Measurements from ENCODE around the gene PACS1. TPM values are rescaled to one million over a fixed set of nuclear protein-coding genes. Genes with fewer than 3 reads are reported as not detected.

The PACS1 gene
- total RNA-seq, 3 donors from 2014 or later: 37.9 to 40.6 (median 38.6) TPM

GRCh38 chr11:66263785-66264184, 193.7 kb downstream of the PACS1 start:
- Histone ChIP-seq H3K36me3 (no peaks in the 10 kb centered on the region), H3K27ac (no peak overlapping the region), H3K4me1 (peaks cover 0 to 9% of the 10 kb centered on the region in 2 donors), H3K27me3 (no peaks in the 10 kb centered on the region), H3K9me3 (no peaks in the 10 kb centered on the region), H3K4me3 (no peak overlapping the region)
- TF ChIP-seq POLR2A (IDR thresholded peaks at IDR 0.05) (no peak), CTCF (IDR thresholded peaks at IDR 0.05) (no peak), POLR2AphosphoS5 (IDR thresholded peaks at IDR 0.05) (no peak)
- no peak for DNase-seq (ENCODE audit: low spot score in 2 of 2)
- intact Hi-C loops (cut with DNase I; ENCODE audit: low total_unique reads): no loop called here

DNA sequence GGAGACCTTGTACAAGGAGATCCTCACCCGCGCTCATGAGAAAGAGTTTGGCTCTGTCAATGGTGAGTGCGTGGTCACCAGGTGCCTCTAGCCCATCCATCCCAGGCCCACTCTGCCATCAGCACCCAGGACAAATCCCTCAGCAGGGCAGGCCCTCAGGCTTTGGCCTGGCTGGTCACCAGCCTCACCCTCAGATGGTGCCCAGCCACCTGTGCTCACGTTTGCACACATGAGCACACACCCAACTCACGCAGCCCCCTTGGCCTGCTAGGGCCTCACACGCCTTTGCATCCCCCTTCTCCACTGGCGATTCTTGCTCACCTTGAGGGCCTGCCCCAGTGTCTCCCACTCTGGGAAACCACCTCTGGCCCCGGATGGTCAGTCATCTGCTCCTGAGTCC, 194.3 kb downstream of the PACS1 start:
- no peaks in the 10 kb centered on the region for H3K9me3 ChIP-seq
- no peak for TF ChIP-seq CTCF (IDR thresholded peaks at IDR 0.05)
- intact Hi-C loops (cut with DNase I; ENCODE audit: low total_unique reads): no loop called here
- H3K27me3 ChIP-seq: no peaks in the 10 kb centered on the region
- DNase-seq (ENCODE audit: low spot score in 2 of 2): no peak
- H3K4me1 ChIP-seq: peaks cover 0 to 9% of the 10 kb centered on the region in 2 donors
- no peak overlapping the region for H3K4me3 ChIP-seq
- no peaks in the 10 kb centered on the region for H3K36me3 ChIP-seq
- no peak overlapping the region for H3K27ac ChIP-seq

DNA sequence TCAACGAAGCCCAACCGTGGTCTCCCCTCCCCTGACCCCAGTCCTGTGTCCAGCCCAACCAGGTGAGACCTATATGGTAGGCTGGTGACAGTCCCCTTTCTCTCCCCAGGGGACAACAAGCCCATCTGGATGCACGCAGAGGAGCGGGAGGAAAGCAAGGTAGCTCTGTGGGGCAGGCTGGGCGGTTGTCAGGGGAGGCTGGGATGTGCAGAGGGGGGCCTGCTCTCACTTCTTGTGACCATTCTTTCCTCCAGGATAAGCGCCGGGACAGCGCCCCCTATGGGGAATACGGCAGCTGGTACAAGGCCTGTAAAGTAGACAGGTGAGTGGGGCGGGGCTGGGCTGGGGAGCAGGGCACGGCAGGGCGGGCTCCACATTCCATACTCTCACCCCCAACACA, 194.8 kb downstream of the PACS1 start:
- no peak for TF ChIP-seq CTCF (IDR thresholded peaks at IDR 0.05)
- TF ChIP-seq POLR2A (IDR thresholded peaks at IDR 0.05): no peak
- no peak for TF ChIP-seq POLR2AphosphoS5 (IDR thresholded peaks at IDR 0.05)
- Histone ChIP-seq H3K4me1 (peaks cover 2 to 13% of the 10 kb centered on the region in 2 donors), H3K9me3 (no peaks in the 10 kb centered on the region), H3K36me3 (no peaks in the 10 kb centered on the region), H3K4me3 (no peak overlapping the region), H3K27me3 (no peaks in the 10 kb centered on the region), H3K27ac (no peak overlapping the region)
- no peak for DNase-seq (ENCODE audit: low spot score in 2 of 2)
- intact Hi-C loops (cut with DNase I; ENCODE audit: low total_unique reads): no loop called here

DNA sequence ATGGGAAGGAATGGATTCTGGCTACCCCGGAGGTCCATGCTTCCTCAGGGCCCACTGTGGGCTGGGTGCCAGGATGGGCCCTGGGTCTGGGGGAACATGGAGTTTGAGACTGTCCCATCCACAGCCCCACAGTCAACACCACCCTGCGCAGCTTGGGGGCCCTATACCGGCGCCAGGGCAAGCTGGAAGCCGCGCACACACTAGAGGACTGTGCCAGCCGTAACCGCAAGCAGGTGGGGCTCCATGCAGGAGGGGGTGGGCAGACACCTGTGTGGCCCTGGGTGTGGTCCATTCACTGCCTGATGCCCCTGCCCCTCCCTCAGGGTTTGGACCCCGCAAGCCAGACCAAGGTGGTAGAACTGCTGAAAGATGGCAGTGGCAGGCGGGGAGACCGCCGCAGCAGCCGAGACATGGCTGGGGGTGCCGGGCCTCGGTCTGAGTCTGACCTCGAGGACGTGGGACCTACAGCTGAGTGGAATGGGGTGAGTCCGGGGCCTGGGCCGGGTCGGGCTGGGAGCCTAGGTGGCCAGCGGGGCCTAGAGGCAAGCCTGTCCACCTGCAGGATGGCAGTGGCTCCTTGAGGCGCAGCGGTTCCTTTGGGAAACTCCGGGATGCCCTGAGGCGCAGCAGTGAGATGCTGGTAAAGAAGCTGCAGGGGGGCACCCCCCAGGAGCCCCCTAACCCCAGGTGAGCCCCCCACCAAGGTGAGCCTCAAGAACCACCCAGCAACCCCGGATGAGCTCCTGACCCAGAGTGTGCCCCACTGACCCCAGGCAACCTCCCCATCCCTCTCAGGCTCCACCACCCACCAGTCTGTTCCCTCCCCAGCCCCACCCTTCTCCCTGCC, 195.7 kb downstream of the PACS1 start:
- no peak for TF ChIP-seq POLR2A (IDR thresholded peaks at IDR 0.05)
- no peak for TF ChIP-seq POLR2AphosphoS5 (IDR thresholded peaks at IDR 0.05)
- no peak for TF ChIP-seq CTCF (IDR thresholded peaks at IDR 0.05)
- H3K27ac ChIP-seq: no peak overlapping the region

GRCh38 chr11:66266378-66267038, 196.4 kb downstream of the PACS1 start:
- Histone ChIP-seq H3K4me1 (peaks cover 3 to 16% of the 10 kb centered on the region in 2 donors), H3K9me3 (no peaks in the 10 kb centered on the region), H3K27ac (peak overlapping the region; percentile 97 to 98), H3K36me3 (no peaks in the 10 kb centered on the region), H3K4me3 (peak overlapping the region; percentile 85 to 94 (median 88)), H3K27me3 (no peaks in the 10 kb centered on the region)
- DNase-seq (ENCODE audit: low spot score in 2 of 2): no peak
- intact Hi-C loops (cut with DNase I; ENCODE audit: low total_unique reads): no loop called here
- no peak for TF ChIP-seq POLR2A (IDR thresholded peaks at IDR 0.05)
- TF ChIP-seq POLR2AphosphoS5 (IDR thresholded peaks at IDR 0.05): no peak
- TF ChIP-seq CTCF (IDR thresholded peaks at IDR 0.05): no peak

More for the DNA sequence above, 195.7 kb downstream of the PACS1 start:
- DNase-seq (ENCODE audit: low spot score in 2 of 2): no peak
- no peaks in the 10 kb centered on the region for H3K36me3 ChIP-seq
- H3K4me3 ChIP-seq: no peak overlapping the region
- H3K4me1 ChIP-seq: peaks cover 3 to 16% of the 10 kb centered on the region in 2 donors
- no peaks in the 10 kb centered on the region for H3K9me3 ChIP-seq
- H3K27me3 ChIP-seq: no peaks in the 10 kb centered on the region
- intact Hi-C loops (cut with DNase I; ENCODE audit: low total_unique reads): no loop called here

All from breast epithelium (tissue), 4 donors.